CD4-positive, alpha-beta memory T cell (primary cell): ENCODE results near the gene SHD. TPM values are rescaled to one million over a fixed set of nuclear protein-coding genes. Genes with fewer than 3 reads are reported as not detected.

Experiments used
- CTCF ChIA-PET: fragments of 350-600 bp; sonication (Branson Sonifier 250); formaldehyde crosslinking; loops from one replicate; lab custom pipeline; 2021; ENCODE audit warnings: inconsistent platforms; ENCODE audit not compliant: partially characterized antibody; lab: Charles Lee
- POLR2A ChIA-PET: fragments of 350-600 bp; sonication (Branson Sonifier 250); formaldehyde crosslinking; loops from one replicate; lab custom pipeline; 2021; ENCODE audit not compliant: partially characterized antibody; lab: Charles Lee
- DNase-seq, 5 donors: peaks; one replicate each; pipeline versions ENCODE4 v3.0.0 to v3.0.0-alpha.2; 2020 to 2022; ENCODE audit warnings: mixed read lengths in 1 of 5
- H3K27ac ChIP-seq: one replicate; pipeline ENCODE4 v1.7.0; 2013; ENCODE audit warnings: low read depth, low read length
- H3K27me3 ChIP-seq: 2 replicates; pipeline ENCODE4 v1.7.0; 2013; ENCODE audit warnings: mild to moderate bottlenecking, low read length, moderate library complexity; ENCODE audit not compliant: insufficient read depth
- H3K36me3 ChIP-seq: 2 replicates; pipeline ENCODE4 v1.7.0; 2013; ENCODE audit warnings: mild to moderate bottlenecking, low read length, moderate library complexity; ENCODE audit not compliant: insufficient read depth
- H3K4me1 ChIP-seq: 2 replicates; pipeline ENCODE4 v1.7.0; 2013; ENCODE audit warnings: mild to moderate bottlenecking, low read length, moderate library complexity; ENCODE audit not compliant: insufficient read depth
- H3K4me3 ChIP-seq, 2 donors: one replicate each; pipeline ENCODE4 v1.7.0; 2013; ENCODE audit warnings: low read length in 2 of 2, mild to moderate bottlenecking in 1 of 2
- H3K9me3 ChIP-seq, 2 donors: one replicate each; pipeline ENCODE4 v1.7.0; 2013; ENCODE audit warnings: low read length in 2 of 2, control low read depth in 1 of 2; ENCODE audit not compliant: control insufficient read depth in 1 of 2
- H3K27ac Mint-ChIP-seq, 7 donors: one replicate each; pipeline ENCODE4 v1.8.0; 2020 to 2021; ENCODE audit warnings: mixed read lengths in 7 of 7, mild to moderate bottlenecking in 6 of 7, inconsistent platforms in 3 of 7, moderate library complexity in 3 of 7
- H3K27me3 Mint-ChIP-seq, 2 donors: one replicate each; pipeline ENCODE4 v1.8.0; 2020 to 2021; ENCODE audit warnings: mixed read lengths in 2 of 2
- H3K36me3 Mint-ChIP-seq, 2 donors: one replicate each; pipeline ENCODE4 v1.8.0; 2020 to 2021; ENCODE audit warnings: mixed read lengths in 2 of 2, inconsistent platforms in 1 of 2, mild to moderate bottlenecking in 1 of 2
- H3K4me1 Mint-ChIP-seq, 4 donors: one replicate each; pipeline ENCODE4 v1.8.0; 2020 to 2021; ENCODE audit warnings: mixed read lengths in 4 of 4, mild to moderate bottlenecking in 1 of 4
- H3K4me3 Mint-ChIP-seq, 8 donors: one replicate each; pipeline ENCODE4 v1.8.0; 2020 to 2021; ENCODE audit warnings: mixed read lengths in 8 of 8, mild to moderate bottlenecking in 7 of 8, moderate library complexity in 6 of 8, inconsistent platforms in 3 of 8
- H3K9me3 Mint-ChIP-seq, 8 donors: one replicate each; pipeline ENCODE4 v1.8.0; 2020 to 2021; ENCODE audit warnings: mixed read lengths in 8 of 8, mild to moderate bottlenecking in 5 of 8, inconsistent platforms in 3 of 8, moderate library complexity in 1 of 8
- intact Hi-C: fragments of 100-400 bp; cut with micrococcal nuclease; formaldehyde crosslinking; loops from one replicate; pipeline ENCODE4 v1.15.1; 2023
- polyA plus RNA-seq, 2 donors: library from polyadenylated mRNA; unstranded; fragments of 300-500 nt; fragmentation: Illumina TruSeq; gene quantifications; one replicate each; pipeline ENCODE4 v1.2.3, GENCODE V29; 2021
- total RNA-seq, 2 experiments: library from RNA; stranded (reverse); gene quantifications; one replicate each; pipeline ENCODE4 v1.2.3, GENCODE V29; 2021

Gene SHD
- total and polyA plus RNA-seq, 4 experiments from 2014 or later, result 0.58 TPM; not detected in 3

DNA sequence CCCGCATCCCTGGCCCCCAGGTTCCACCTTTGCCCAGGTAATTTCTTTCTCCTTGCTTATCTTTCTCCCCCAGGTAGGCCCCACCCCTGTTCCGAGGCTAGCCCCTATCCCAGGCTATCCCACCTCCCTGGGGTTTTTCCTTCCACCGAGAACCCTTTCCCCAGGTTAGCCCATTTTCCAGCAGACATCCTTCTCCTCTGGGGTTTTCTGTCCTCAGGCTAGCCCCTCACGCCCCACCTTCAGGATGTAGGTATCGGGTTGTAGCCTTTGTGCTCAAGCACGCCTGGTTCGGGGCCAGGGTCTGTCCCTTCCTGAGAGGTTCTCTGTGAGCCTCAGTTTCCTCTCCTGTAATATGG lies 26.2 kb downstream of the SHD start:
- no peaks in the 10 kb centered on the region for H3K36me3 ChIP-seq
- H3K9me3 ChIP-seq, result no peaks in the 10 kb centered on the region
- DNase-seq, result no peak
- intact Hi-C loops, result no loop called here
- peaks cover 0 to 6% of the 10 kb centered on the region in 2 donors for H3K27me3 Mint-ChIP-seq
- peaks cover 18% of the 10 kb centered on the region for H3K4me1 ChIP-seq
- CTCF ChIA-PET, result no interaction called here
- no peak overlapping the region for H3K4me3 ChIP-seq
- H3K4me1 Mint-ChIP-seq, result peaks cover 13 to 31% (median 22%) of the 10 kb centered on the region in 4 donors
- POLR2A ChIA-PET, result interaction anchor here (1.4 kb wide), 1 partner anchor 14 kb away, joined by 3 read pairs; no protein-coding TSS in a partner anchor
- H3K36me3 Mint-ChIP-seq, result no peaks in the 10 kb centered on the region
- H3K27ac ChIP-seq, result no peak overlapping the region
- peak overlapping the region in 6 of 8 donors; percentile 5 to 57 (median 22) for H3K4me3 Mint-ChIP-seq
- no peaks in the 10 kb centered on the region for H3K27me3 ChIP-seq
- no peaks in the 10 kb centered on the region for H3K9me3 Mint-ChIP-seq
- peak overlapping the region in 1 of 7 donors; percentile 65 for H3K27ac Mint-ChIP-seq

DNA sequence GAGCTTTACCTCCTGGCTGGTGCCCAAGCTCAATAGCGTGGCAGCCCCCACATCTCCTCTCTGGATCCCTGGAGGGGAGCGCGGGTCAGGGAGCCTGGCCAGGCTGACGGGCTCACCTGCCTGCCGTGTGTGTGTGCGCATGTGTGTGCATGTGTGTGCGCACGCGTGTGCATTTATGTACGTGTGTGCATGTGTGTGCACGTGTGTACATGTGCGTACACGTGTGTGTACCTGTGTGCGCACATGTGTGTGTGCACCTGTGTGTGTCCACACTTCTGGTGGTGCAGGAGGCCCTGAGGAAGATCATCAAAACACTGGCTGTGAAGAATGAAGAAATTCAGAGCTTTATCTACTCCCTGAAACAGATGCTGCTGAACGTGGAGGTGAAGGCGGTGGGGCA lies 26.6 kb downstream of the SHD start:
- no peaks in the 10 kb centered on the region for H3K9me3 ChIP-seq
- intact Hi-C loops, result no loop called here
- H3K36me3 ChIP-seq, result no peaks in the 10 kb centered on the region
- H3K4me3 ChIP-seq, result no peak overlapping the region
- no peak for DNase-seq
- no peaks in the 10 kb centered on the region for H3K27me3 ChIP-seq
- H3K27me3 Mint-ChIP-seq, result peaks cover 0 to 6% of the 10 kb centered on the region in 2 donors
- CTCF ChIA-PET, result interaction anchor here (0.6 kb wide), 1 partner anchor 641 kb away, joined by 3 read pairs; no protein-coding TSS in a partner anchor
- peak overlapping the region in 3 of 8 donors; percentile 7 to 57 (median 28) for H3K4me3 Mint-ChIP-seq
- peaks cover 18% of the 10 kb centered on the region for H3K4me1 ChIP-seq
- POLR2A ChIA-PET, result interaction anchor here (1.4 kb wide), 1 partner anchor 14 kb away, joined by 3 read pairs; no protein-coding TSS in a partner anchor
- peaks cover 13 to 31% (median 20%) of the 10 kb centered on the region in 4 donors for H3K4me1 Mint-ChIP-seq
- no peaks in the 10 kb centered on the region for H3K9me3 Mint-ChIP-seq
- H3K27ac Mint-ChIP-seq, result no peak overlapping the region
- H3K36me3 Mint-ChIP-seq, result no peaks in the 10 kb centered on the region
- no peak overlapping the region for H3K27ac ChIP-seq

GRCh38 chr19:4310247-4311121 lies 31.4 kb downstream of the SHD start:
- CTCF ChIA-PET, result no interaction called here
- Histone ChIP-seq H3K4me1 (no peaks in the 10 kb centered on the region), H3K36me3 (no peaks in the 10 kb centered on the region), H3K4me3 (no peak overlapping the region), H3K9me3 (no peaks in the 10 kb centered on the region), H3K27ac (no peak overlapping the region), H3K27me3 (no peaks in the 10 kb centered on the region)
- Mint-ChIP-seq H3K36me3 (no peaks in the 10 kb centered on the region), H3K4me3 (no peak overlapping the region), H3K9me3 (no peaks in the 10 kb centered on the region), H3K4me1 (peaks cover 0 to 4% (median 1%) of the 10 kb centered on the region in 4 donors), H3K27me3 (peaks cover 0 to 6% of the 10 kb centered on the region in 2 donors), H3K27ac (no peak overlapping the region)
- DNase-seq, result no peak
- intact Hi-C loops, result no loop called here
- POLR2A ChIA-PET, result no interaction called here

DNA sequence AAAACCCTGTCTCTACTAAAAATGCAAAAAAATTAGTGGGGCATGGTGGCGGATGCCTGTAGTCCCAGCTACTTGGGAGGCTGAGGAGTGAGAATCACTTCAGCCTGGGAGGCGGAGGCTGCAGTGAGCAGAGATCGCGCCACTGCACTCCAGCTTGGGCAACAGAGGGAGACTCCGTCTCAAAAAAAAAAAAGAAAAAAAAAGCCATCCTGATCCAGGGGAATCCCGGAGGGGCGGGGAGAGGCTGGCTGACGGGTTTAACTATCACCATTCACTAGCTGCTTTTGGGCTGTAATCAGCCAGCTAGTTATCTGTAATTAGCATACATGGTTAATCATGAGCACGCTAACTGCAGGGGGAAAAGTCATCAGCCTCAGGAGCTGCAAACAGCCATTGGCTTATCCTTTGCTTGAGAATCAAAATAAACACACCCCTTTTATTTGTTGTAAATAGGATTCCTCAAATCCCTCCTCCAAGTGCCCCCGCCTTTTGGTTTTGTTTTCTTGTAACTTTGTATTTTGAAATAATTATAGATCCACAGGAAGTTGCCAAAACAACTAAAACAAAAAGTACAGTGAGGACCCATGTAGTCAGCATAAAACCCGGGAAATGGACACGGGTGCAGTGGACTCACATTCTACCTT lies 34.9 kb downstream of the SHD start:
- Mint-ChIP-seq H3K4me1 (no peaks in the 10 kb centered on the region), H3K27me3 (no peaks in the 10 kb centered on the region), H3K4me3 (no peak overlapping the region), H3K9me3 (peaks cover 0 to 2% (median 0%) of the 10 kb centered on the region in 8 donors), H3K36me3 (no peaks in the 10 kb centered on the region), H3K27ac (no peak overlapping the region)
- H3K27me3 ChIP-seq, result no peaks in the 10 kb centered on the region
- H3K27ac ChIP-seq, result no peak overlapping the region
- H3K36me3 ChIP-seq, result no peaks in the 10 kb centered on the region
- no peaks in the 10 kb centered on the region for H3K4me1 ChIP-seq
- no peak for DNase-seq
- no peaks in the 10 kb centered on the region for H3K9me3 ChIP-seq
- no peak overlapping the region for H3K4me3 ChIP-seq
- CTCF ChIA-PET, result interaction anchor here (2.3 kb wide), 1 partner anchor 38 kb away, joined by 10 read pairs; no protein-coding TSS in a partner anchor
- intact Hi-C loops, result no loop called here
- POLR2A ChIA-PET, result interaction anchor here (0.6 kb wide), 1 partner anchor 54 kb away, joined by 3 read pairs; no protein-coding TSS in a partner anchor

GRCh38 chr19:4316956-4317355 lies 37.9 kb downstream of the SHD start:
- no peaks in the 10 kb centered on the region for H3K27me3 Mint-ChIP-seq
- peaks cover 0 to 5% (median 0%) of the 10 kb centered on the region in 8 donors for H3K9me3 Mint-ChIP-seq
- no peaks in the 10 kb centered on the region for H3K36me3 ChIP-seq
- intact Hi-C loops, result no loop called here
- ChIA-PET CTCF (no interaction called here), POLR2A (no interaction called here)
- DNase-seq, result no peak
- no peaks in the 10 kb centered on the region for H3K9me3 ChIP-seq
- no peaks in the 10 kb centered on the region for H3K4me1 ChIP-seq
- no peaks in the 10 kb centered on the region for H3K36me3 Mint-ChIP-seq
- H3K4me3 ChIP-seq, result no peak overlapping the region
- no peaks in the 10 kb centered on the region for H3K4me1 Mint-ChIP-seq
- H3K27me3 ChIP-seq, result no peaks in the 10 kb centered on the region
- no peak overlapping the region for H3K27ac ChIP-seq
- H3K4me3 Mint-ChIP-seq, result no peak overlapping the region
- H3K27ac Mint-ChIP-seq, result no peak overlapping the region

GRCh38 chr19:4318460-4318859 lies 39.4 kb downstream of the SHD start:
- Histone ChIP-seq H3K27me3 (no peaks in the 10 kb centered on the region), H3K27ac (no peak overlapping the region), H3K9me3 (no peaks in the 10 kb centered on the region), H3K36me3 (no peaks in the 10 kb centered on the region), H3K4me3 (no peak overlapping the region), H3K4me1 (no peaks in the 10 kb centered on the region)
- ChIA-PET CTCF (interaction anchor here (4.7 kb wide), 1 partner anchor 34 kb away, joined by 29 read pairs; no protein-coding TSS in a partner anchor), POLR2A (no interaction called here)
- H3K36me3 Mint-ChIP-seq, result no peaks in the 10 kb centered on the region
- H3K4me1 Mint-ChIP-seq, result no peaks in the 10 kb centered on the region
- peaks cover 0 to 5% (median 0%) of the 10 kb centered on the region in 8 donors for H3K9me3 Mint-ChIP-seq
- H3K27me3 Mint-ChIP-seq, result no peaks in the 10 kb centered on the region
- peak overlapping the region in 1 of 7 donors; percentile 76 for H3K27ac Mint-ChIP-seq
- no peak overlapping the region for H3K4me3 Mint-ChIP-seq
- DNase-seq, result no peak
- intact Hi-C loops, result no loop called here
